Activated T-helper 1 cell treated with anti-CD3 and anti-CD28 coated beads, Interleukin-2, amount 50 U/mL, for 16 hours (primary cell): Measurements from ENCODE around the gene CANT1.
"Not testable (repeated sequence)": the region's sequence is repeated elsewhere in the genome, so short reads cannot be mapped to it uniquely, and the experiment has no call there.

Experiments used
- DNase-seq, 2 donors: peaks; one replicate each; pipeline ENCODE4 v3.0.0-alpha.2; 2020; ENCODE audit warnings: low read depth in 1 of 2, low spot score in 1 of 2

The CANT1 gene

GRCh38 chr17:79027925-79028491, 18.4 kb upstream of the CANT1 start:
- no peak for DNase-seq

GRCh38 chr17:79027274-79027924, 17.8 kb upstream of the CANT1 start:
- DNase-seq = no peak

GRCh38 chr17:79026376-79027273, 17.1 kb upstream of the CANT1 start:
- DNase-seq = no peak

- no peak for DNase-seq
Observed at GRCh38 chr17:79024901-79025737, 15.6 kb upstream of the CANT1 start.

GRCh38 chr17:79023886-79024771, 14.6 kb upstream of the CANT1 start, which contains the start of gene C1QTNF1:
TSS of gene C1QTNF1 (plus strand) at chr17:79024169. CDS start at chr17:79043969, 19,800 bp downstream.
- DNase-seq = peak in 1 of 2 donors; percentile 27

- DNase-seq = no peak
Observed at GRCh38 chr17:79023180-79023705, 13.7 kb upstream of the CANT1 start.

GRCh38 chr17:79022507-79022991, 13.0 kb upstream of the CANT1 start:
- DNase-seq = no peak

GRCh38 chr17:79021929-79022328, 12.4 kb upstream of the CANT1 start:
- DNase-seq = not testable (repeated sequence)

- DNase-seq = no peak
Observed at GRCh38 chr17:79020631-79021301, 11.2 kb upstream of the CANT1 start.

- DNase-seq = no peak
Observed at GRCh38 chr17:79019632-79020584, 10.3 kb upstream of the CANT1 start.

- DNase-seq = no peak
Observed at GRCh38 chr17:79019261-79019631, 9.7 kb upstream of the CANT1 start.

- DNase-seq = no peak
Observed at GRCh38 chr17:79018370-79018695, 8.8 kb upstream of the CANT1 start.

GRCh38 chr17:79017546-79018369, 8.2 kb upstream of the CANT1 start:
- no peak for DNase-seq

- DNase-seq = no peak
Observed at GRCh38 chr17:79014158-79014758, 4.7 kb upstream of the CANT1 start.

- no peak for DNase-seq
Observed at GRCh38 chr17:79012563-79013134, 3.1 kb upstream of the CANT1 start.

GRCh38 chr17:79011451-79012147, 2.0 kb upstream of the CANT1 start:
- no peak for DNase-seq
